H1 (cell line): Measurements from ENCODE around the gene SORCS3. TPM values are rescaled to one million over a fixed set of nuclear protein-coding genes. Genes with fewer than 3 reads are reported as not detected.

ENCODE experiments used
- CTCF ChIA-PET: fragments of 300-600 bp; sonication (Branson Sonifier 250); formaldehyde crosslinking; loops from one replicate; lab custom pipeline; 2021; ENCODE audit not compliant: partially characterized antibody; lab: Charles Lee
- POLR2A ChIA-PET: fragments of 300-600 bp; sonication (Branson Sonifier 250); formaldehyde crosslinking; loops from one replicate; lab custom pipeline; 2021; ENCODE audit warnings: inconsistent platforms; ENCODE audit not compliant: partially characterized antibody; lab: Charles Lee
- DNase-seq, 2 experiments: peaks; one replicate each; pipeline versions ENCODE4 v3.0.0 to v3.0.0-alpha.2; 2010 to 2022; ENCODE audit warnings: low spot score in 2 of 2, low read depth in 1 of 2, mixed read lengths in 1 of 2
- FAIRE-seq: peaks from 2 replicates; lab custom pipeline; 2011; peaks lifted over from hg19 to GRCh38; lab: Jason Lieb, UNC
- H2AFZ ChIP-seq: 2 replicates; pipeline ENCODE4 v1.8.1; 2012; ENCODE audit warnings: low read length, inconsistent platforms
- H2AK5ac ChIP-seq: 2 replicates; pipeline ENCODE4 v1.6.1; 2013; ENCODE audit warnings: low read depth, low read length
- H2BK120ac ChIP-seq: replicated peaks from 2 replicates; pipeline ENCODE3; 2013; ENCODE audit warnings: low read depth, low read length, inconsistent platforms
- H2BK12ac ChIP-seq: 2 replicates; pipeline ENCODE4 v1.6.1; 2013; ENCODE audit warnings: low read depth, low read length
- H2BK15ac ChIP-seq: 2 replicates; pipeline ENCODE4 v1.6.1; 2013; ENCODE audit warnings: low read length
- H2BK20ac ChIP-seq: 2 replicates; pipeline ENCODE4 v1.6.1; 2013; ENCODE audit warnings: low read length
- H2BK5ac ChIP-seq: 2 replicates; pipeline ENCODE4 v1.6.1; 2013; ENCODE audit warnings: low read depth, low read length
- H3K14ac ChIP-seq: 2 replicates; pipeline ENCODE4 v1.6.1; 2013; ENCODE audit warnings: inconsistent platforms; ENCODE audit not compliant: insufficient read length
- H3K18ac ChIP-seq: 2 replicates; pipeline ENCODE4 v1.6.1; 2013; ENCODE audit warnings: low read length; ENCODE audit errors: extremely low read depth
- H3K23ac ChIP-seq: 2 replicates; pipeline ENCODE4 v1.6.1; 2013; ENCODE audit warnings: inconsistent platforms; ENCODE audit not compliant: insufficient read length
- H3K23me2 ChIP-seq: 2 replicates; pipeline ENCODE4 v1.6.1; 2013; ENCODE audit warnings: low read depth, low read length
- H3K27ac ChIP-seq: 2 replicates; pipeline ENCODE4 v1.6.1; 2011; ENCODE audit warnings: low read depth, low read length, inconsistent platforms
- H3K27me3 ChIP-seq, 4 experiments: replicated peaks in 1 of 4; 1 replicate in 1 of 4; 2 replicates in 3 of 4; pipeline versions ENCODE4 v1.6.1 to v1.8.1; 2011 to 2013; ENCODE audit warnings: low read length in 3 of 4, mild to moderate bottlenecking in 3 of 4, inconsistent platforms in 2 of 4, mixed read lengths in 2 of 4, moderate library complexity in 1 of 4; ENCODE audit not compliant: control insufficient read depth in 3 of 4, insufficient read depth in 3 of 4; ENCODE audit errors: extremely low read depth in 1 of 4
- H3K36me3 ChIP-seq, 4 experiments: 2 replicates each; pipeline versions ENCODE4 v1.6.1 to v1.8.1; 2011 to 2013; ENCODE audit warnings: mild to moderate bottlenecking in 4 of 4, low read length in 3 of 4, moderate library complexity in 2 of 4, control low read depth in 1 of 4, inconsistent platforms in 1 of 4; ENCODE audit not compliant: insufficient read depth in 4 of 4, control insufficient read depth in 2 of 4
- H3K4ac ChIP-seq: replicated peaks from 2 replicates; pipeline ENCODE3; 2013; ENCODE audit warnings: low read length, low read depth, mixed read lengths, inconsistent platforms; ENCODE audit not compliant: insufficient read length
- H3K4me1 ChIP-seq, 4 experiments: replicated peaks in 1 of 4; 1 replicate in 1 of 4; 2 replicates in 3 of 4; pipeline versions ENCODE4 v1.6.1 to v1.8.1; 2011 to 2013; ENCODE audit warnings: low read length in 3 of 4, inconsistent platforms in 2 of 4, mixed read lengths in 1 of 4; ENCODE audit not compliant: insufficient read depth in 4 of 4, control insufficient read depth in 3 of 4
- H3K4me2 ChIP-seq, 2 experiments: 2 replicates each; pipeline versions ENCODE4 v1.6.1 to v1.8.1; 2011 to 2013; ENCODE audit warnings: low read depth in 2 of 2, low read length in 2 of 2, control low read depth in 1 of 2, inconsistent platforms in 1 of 2, mild to moderate bottlenecking in 1 of 2; ENCODE audit not compliant: insufficient read depth in 1 of 2
- H3K4me3 ChIP-seq, 4 experiments: fragments of 200-600, 300-600 bp in 1 of 4; sonication (generic), shearing (Covaris generic), sonication (Bioruptor Twin) in 1 of 4; 2 replicates each; pipeline versions ENCODE4 v1.5.1 to v1.8.1; 2011 to 2016; ENCODE audit warnings: low read length in 4 of 4, low read depth in 3 of 4, control low read depth in 2 of 4, inconsistent platforms in 2 of 4, mild to moderate bottlenecking in 2 of 4, mixed read lengths in 1 of 4, moderate library complexity in 1 of 4; ENCODE audit not compliant: insufficient read depth in 2 of 4; ENCODE audit errors: extremely low read depth in 1 of 4
- H3K56ac ChIP-seq: replicated peaks from 2 replicates; pipeline ENCODE3; 2013; ENCODE audit warnings: low read depth, mild to moderate bottlenecking, mixed read lengths, low read length, inconsistent platforms; ENCODE audit not compliant: insufficient read length
- H3K79me1 ChIP-seq: 2 replicates; pipeline ENCODE4 v1.6.1; 2013; ENCODE audit warnings: low read depth, low read length, control low read depth
- H3K79me2 ChIP-seq, 2 experiments: 2 replicates each; pipeline versions ENCODE4 v1.6.1 to v1.8.1; 2012 to 2013; ENCODE audit warnings: low read length in 2 of 2, mild to moderate bottlenecking in 2 of 2, inconsistent platforms in 1 of 2; ENCODE audit not compliant: insufficient read depth in 2 of 2, control insufficient read depth in 1 of 2
- H3K9ac ChIP-seq, 4 experiments: replicated peaks in 1 of 4; 1 replicate in 1 of 4; 2 replicates in 3 of 4; pipeline versions ENCODE4 v1.6.1 to v1.8.1; 2011 to 2013; ENCODE audit warnings: low read depth in 3 of 4, low read length in 3 of 4, control low read depth in 2 of 4, mild to moderate bottlenecking in 2 of 4, moderate library complexity in 2 of 4, inconsistent platforms in 1 of 4; ENCODE audit errors: extremely low read depth in 1 of 4
- H3K9me3 ChIP-seq, 2 experiments: 2 replicates each; pipeline versions ENCODE4 v1.6.1 to v1.8.1; 2012 to 2013; ENCODE audit warnings: mild to moderate bottlenecking in 2 of 2, moderate library complexity in 2 of 2, control low read depth in 1 of 2, inconsistent platforms in 1 of 2, low read depth in 1 of 2, low read length in 1 of 2, mixed read lengths in 1 of 2; ENCODE audit not compliant: insufficient read depth in 2 of 2
- H4K20me1 ChIP-seq, 2 experiments: replicated peaks in 1 of 2; 2 replicates each; pipeline versions ENCODE3 to v1.8.1; 2011 to 2013; ENCODE audit warnings: inconsistent platforms in 2 of 2, low read length in 2 of 2, mild to moderate bottlenecking in 1 of 2; ENCODE audit not compliant: insufficient read depth in 2 of 2, control insufficient read depth in 1 of 2
- H4K5ac ChIP-seq: 2 replicates; pipeline ENCODE4 v1.6.1; 2013; ENCODE audit warnings: low read length, low read depth, mixed read lengths, inconsistent platforms; ENCODE audit not compliant: insufficient read length
- H4K8ac ChIP-seq: 2 replicates; pipeline ENCODE4 v1.8.0; 2013; ENCODE audit warnings: mild to moderate bottlenecking, moderate library complexity, low read length, inconsistent platforms; ENCODE audit not compliant: insufficient read depth; ENCODE audit errors: extremely low read depth
- H4K91ac ChIP-seq: replicated peaks from 2 replicates; pipeline ENCODE3; 2013; ENCODE audit warnings: low read length, mixed read lengths, inconsistent platforms; ENCODE audit not compliant: insufficient read length
- ASH2L ChIP-seq: fragments of 200-600, 300-600 bp; sonication (generic); IDR thresholded peaks from one replicate; pipeline ENCODE4 v1.7.1; 2017; ENCODE audit warnings: low read length
- CHD1 ChIP-seq: IDR thresholded peaks from 2 replicates; pipeline ENCODE4 v1.6.1; 2012; ENCODE audit warnings: low read depth, low read length, improper control_type of control experiment
- EGR1 ChIP-seq: IDR thresholded peaks from 2 replicates; pipeline ENCODE4 v1.6.1; 2011; ENCODE audit warnings: low read depth, low read length, borderline replicate concordance
- EZH2 ChIP-seq: fragments of 200-600 bp; sonication (generic); IDR thresholded peaks from 2 replicates; pipeline ENCODE4 v1.7.1; 2012; ENCODE audit warnings: low read depth, mild to moderate bottlenecking, moderate library complexity, low read length, inconsistent platforms; ENCODE audit not compliant: severe bottlenecking
- FOSL1 ChIP-seq: IDR thresholded peaks from 2 replicates; pipeline ENCODE4 v1.6.1; 2011; ENCODE audit warnings: mild to moderate bottlenecking, low read depth, low read length, moderate library complexity; ENCODE audit not compliant: insufficient read depth
- GABPA ChIP-seq: IDR thresholded peaks from 2 replicates; pipeline ENCODE4 v1.6.1; 2011; ENCODE audit warnings: mild to moderate bottlenecking, low read length, moderate library complexity, borderline replicate concordance; ENCODE audit not compliant: insufficient read depth
- KDM1A ChIP-seq: fragments of 200-600, 300-600 bp; sonication (generic); IDR thresholded peaks from 2 replicates; pipeline ENCODE4 v1.7.1; 2016; ENCODE audit warnings: mild to moderate bottlenecking, low read length, borderline replicate concordance
- MAFK ChIP-seq: IDR thresholded peaks from 2 replicates; pipeline ENCODE4 v1.6.1; 2012; ENCODE audit warnings: low read depth, mild to moderate bottlenecking, improper control_type of control experiment, low read length
- RAD21 ChIP-seq, 2 experiments: IDR thresholded peaks in 1 of 2; conservative IDR thresholded peaks in 1 of 2; 2 replicates each; pipeline ENCODE4 v1.6.1; 2011; ENCODE audit warnings: low read depth in 2 of 2, low read length in 2 of 2, improper control_type of control experiment in 1 of 2, inconsistent platforms in 1 of 2, mild to moderate bottlenecking in 1 of 2, moderate library complexity in 1 of 2
- SAP30 ChIP-seq: fragments of 300-600 bp; sonication (generic); IDR thresholded peaks from 2 replicates; pipeline ENCODE4 v1.7.1; 2012; ENCODE audit warnings: low read length, moderate library complexity, mild to moderate bottlenecking, inconsistent platforms; ENCODE audit not compliant: insufficient read depth, insufficient replicate concordance
- SP1 ChIP-seq: IDR thresholded peaks from 2 replicates; pipeline ENCODE4 v1.6.1; 2011; ENCODE audit warnings: low read depth, low read length
- SP2 ChIP-seq: IDR thresholded peaks from 2 replicates; pipeline ENCODE4 v1.6.1; 2012; ENCODE audit warnings: mild to moderate bottlenecking, low read length, inconsistent platforms
- SRF ChIP-seq: IDR thresholded peaks from 2 replicates; pipeline ENCODE4 v1.6.1; 2011; ENCODE audit warnings: mild to moderate bottlenecking, low read depth, low read length, moderate library complexity
- WGBS, 2 experiments: shearing (Covaris generic) in 1 of 2; methylation state at CpG; one replicate each; pipeline versions ENCODE4 v1.1.6 to v1.1.7; 2013 to 2015; ENCODE audit warnings: low lambda C conversion rate in 2 of 2, mixed read lengths in 2 of 2, inconsistent platforms in 1 of 2, low coverage in 1 of 2, missing lambda C conversion rate in 1 of 2; ENCODE audit not compliant: insufficient replicate concordance in 2 of 2, insufficient coverage in 1 of 2, insufficient read length in 1 of 2; ENCODE audit errors: extremely low coverage in 1 of 2, missing lambda C conversion rate in 1 of 2; 5-methylcytosine and 5-hydroxymethylcytosine counted together
- polyA plus RNA-seq, 7 experiments: library from polyadenylated mRNA; depleted of rRNA in 3 of 7; stranded (reverse) in 5 of 7; unstranded in 2 of 7; fragments of >200 nt in 5 of 7; fragments of 200-250 nt in 2 of 7; gene quantifications; 1 replicate in 5 of 7; 2 replicates in 1 of 7; 4 replicates in 1 of 7; pipeline versions ENCODE4 v1.2.1 to v1.2.3, GENCODE V29; 2011 to 2013; ENCODE audit warnings: missing spikeins in 2 of 7, mixed read lengths in 2 of 7
- total RNA-seq: library from RNA; stranded (reverse); fragmentation: NEBNext Ultra II Directional; extraction: Animal tissue kit (Norgen Biotek cat#: 25700); gene quantifications from 2 replicates; pipeline ENCODE4 v1.2.1, GENCODE V29; 2021

Gene SORCS3
- total and polyA plus RNA-seq, 2 of the 8 experiments (the other 6 are each of a cell fraction or from before 2014, with no cell fraction given) = 0.26 to 0.88 TPM

DNA sequence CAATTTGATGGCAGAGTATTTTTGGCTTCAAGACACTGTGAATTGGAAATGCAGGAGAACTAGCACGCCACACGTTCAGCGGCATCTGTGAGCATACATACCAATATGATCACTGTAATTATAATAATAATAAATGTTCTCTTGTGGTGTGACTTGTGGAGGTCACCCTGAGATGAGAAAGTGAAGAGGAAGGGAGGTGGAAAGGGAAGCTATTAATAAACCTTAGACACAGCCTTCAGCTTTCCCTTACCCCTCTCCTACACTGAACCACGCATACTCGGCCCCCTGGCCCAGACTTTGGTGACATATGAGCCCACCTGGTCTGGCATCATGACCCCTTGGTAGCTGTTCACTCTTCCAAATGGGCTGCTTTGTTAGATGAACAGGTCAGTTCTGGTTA is 139.1 kb downstream of the SORCS3 start:
- Histone ChIP-seq H3K4me2 (no peak overlapping the region), H3K14ac (no peak overlapping the region), H4K5ac (no peak overlapping the region), H3K27me3 (no peaks in the 10 kb centered on the region), H2AK5ac (no peak overlapping the region), H2BK15ac (no peak overlapping the region), H2BK5ac (no peak overlapping the region), H3K4me3 (no peak overlapping the region), H3K36me3 (no peaks in the 10 kb centered on the region), H3K4ac (no peak overlapping the region), H3K9me3 (no peaks in the 10 kb centered on the region), H2BK12ac (no peak overlapping the region), H3K9ac (no peak overlapping the region), H3K79me2 (no peaks in the 10 kb centered on the region), H3K23ac (no peak overlapping the region), H3K56ac (no peak overlapping the region), H4K20me1 (no peaks in the 10 kb centered on the region), H3K23me2 (no peaks in the 10 kb centered on the region), H2BK20ac (no peak overlapping the region), H2AFZ (no peak overlapping the region), H2BK120ac (no peak overlapping the region), H4K8ac (no peak overlapping the region), H3K27ac (no peak overlapping the region), H3K18ac (no peak overlapping the region), H4K91ac (no peak overlapping the region), H3K4me1 (peaks cover 0 to 3% (median under 1%) of the 10 kb centered on the region in 4 experiments; a peak in 2 of 7 replicates), H3K79me1 (no peaks in the 10 kb centered on the region)
- FAIRE-seq = no peak
- CTCF ChIA-PET = interaction anchor here (0.7 to 2.0 kb wide), 3 partner anchors 12 to 130 kb away, joined by 3 to 8 read pairs (median 4); no protein-coding TSS in a partner anchor
- POLR2A ChIA-PET = no interaction called here
- DNase-seq = no peak
- WGBS, 2 experiments = 77% methylated on average over 5 of the region's 5 CpGs; no CpG with 5 or more reads in 1 of the 2 experiments
- no peak for TF ChIP-seq RAD21 (IDR thresholded peaks at IDR 0.05 in 1 of 2, conservative IDR thresholded peaks at IDR 0.05 in 1 of 2; ENCODE audit: low read depth in 2 of 2, low read length in 2 of 2)
- TF ChIP-seq SP2 = no peak
- no peak for TF ChIP-seq SP1
- TF ChIP-seq CHD1 = no peak
- TF ChIP-seq EGR1 = no peak
- no peak for TF ChIP-seq MAFK
- no peak for TF ChIP-seq SRF
- no peak for TF ChIP-seq SAP30
- TF ChIP-seq KDM1A = no peak
- TF ChIP-seq ASH2L = no peak
- no peak for TF ChIP-seq GABPA
- TF ChIP-seq EZH2 = no peak
- no peak for TF ChIP-seq FOSL1
